Measurements from ENCODE around the gene CDK6. TPM values are rescaled to one million over a fixed set of nuclear protein-coding genes. Genes with fewer than 3 reads are reported as not detected.

Gene CDK6
- total and polyA plus RNA-seq, 9 of the 15 experiments (the other 6 are each of a cell fraction or from before 2014, with no cell fraction given) = 7.6 to 109 (median 44.4) TPM

GRCh38 chr7:92765725-92766124 lies 70.6 kb downstream of the CDK6 start (continued):
- TF ChIP-seq HSF4 (CRISPR knock-in tag; IDR thresholded peaks at IDR 0.05; ENCODE audit: borderline replicate concordance) = no peak
- TF ChIP-seq BRF2 (IDR thresholded peaks at IDR 0.05; ENCODE audit: borderline replicate concordance, insufficient read depth, insufficient read length) = no peak
- TF ChIP-seq RBM34 (IDR thresholded peaks at IDR 0.05; ENCODE audit: borderline replicate concordance, insufficient read depth, low read length) = no peak
- no peak for TF ChIP-seq RUNX1 (IDR thresholded peaks at IDR 0.05; ENCODE audit: low read depth)
- TF ChIP-seq ZNF311 (CRISPR knock-in tag; IDR thresholded peaks at IDR 0.05) = no peak

- ATAC-seq (peak; percentile 91), FAIRE-seq (no peak), DNase-seq (ENCODE audit: extremely low read depth in 1 of 4, low spot score in 3 of 4) (peak; percentile 28 to 68 (median 40))
- no peak overlapping the region for H3K27ac ChIP-seq (ENCODE audit: extremely low read depth, low read depth, low read length)
- no peaks in the 10 kb centered on the region for H3K9me3 ChIP-seq (replicated peaks; ENCODE audit: control insufficient read depth, insufficient read depth, low read depth, low read length)
- CTCF ChIA-PET (ENCODE audit: low intra/inter-chr PET ratio) = no interaction called here
- POLR2A ChIA-PET = interaction anchor here (1.2 kb wide), 1 partner anchor 8 kb away, joined by 4 read pairs; no protein-coding TSS in a partner anchor
- no peaks in the 10 kb centered on the region for H3K9me1 ChIP-seq (ENCODE audit: control insufficient read depth, insufficient read depth, low read length)
- peaks cover 4 to 12% of the 10 kb centered on the region in 2 experiments; a peak in 3 of 5 replicates for H3K4me1 ChIP-seq (replicated peaks in 1 of 2; ENCODE audit: control insufficient read depth in 2 of 2, insufficient read depth in 2 of 2, low read length in 2 of 2)
- H3K4me2 ChIP-seq (ENCODE audit: insufficient read depth, low read length) = no peak overlapping the region
- in situ Hi-C loops (cut with MboI) (no loop called here), intact Hi-C loops (cut with micrococcal nuclease) (no loop called here)
- H3K36me3 ChIP-seq (ENCODE audit: control insufficient read depth, insufficient read depth, low read length) = peaks cover 19% of the 10 kb centered on the region; the same call in 2 of the 3 replicates
- no TSS peak for BruUV-seq (replicated peaks)
- H3K4me3 ChIP-seq = no peak overlapping the region
- no peak overlapping the region for H2AFZ ChIP-seq (ENCODE audit: low read depth, low read length)
- WGBS (ENCODE audit: insufficient coverage, low coverage, missing lambda C conversion rate) = 84% methylated on average over 3 of the region's 4 CpGs
- H3K79me2 ChIP-seq (ENCODE audit: control insufficient read depth, insufficient read depth, low read length) = peaks cover 42% of the 10 kb centered on the region
- H3K9ac ChIP-seq (ENCODE audit: insufficient read depth in 1 of 2, low read depth in 2 of 2, low read length in 2 of 2) = no peak overlapping the region
- no peaks in the 10 kb centered on the region for H3K27me3 ChIP-seq (ENCODE audit: control insufficient read depth in 2 of 2, insufficient read depth in 2 of 2, low read length in 2 of 2)
- 0 out of 2 replicates have a peak, but pooled peaks cover 4% of the 10 kb centered on the region for H4K20me1 ChIP-seq (replicated peaks; ENCODE audit: control insufficient read depth, insufficient read depth, low read length)
- TF ChIP-seq ARID3A (IDR thresholded peaks at IDR 0.05; ENCODE audit: borderline replicate concordance, low read depth, low read length) = 0 out of 2 replicates have a peak, but pooled peaks have one; percentile 15
- TF ChIP-seq ZNF146 (CRISPR knock-in tag; IDR thresholded peaks at IDR 0.05; ENCODE audit: unreplicated experiment) = no peak
- no peak for TF ChIP-seq HOMEZ (CRISPR knock-in tag; IDR thresholded peaks at IDR 0.05)
- TF ChIP-seq GMEB1 (CRISPR knock-in tag; IDR thresholded peaks at IDR 0.05) = no peak
- no peak for TF ChIP-seq ZNF134 (CRISPR knock-in tag; conservative IDR thresholded peaks at IDR 0.05)
- no peak for TF ChIP-seq SAP30 (IDR thresholded peaks at IDR 0.05; ENCODE audit: borderline replicate concordance, insufficient read depth, low read depth, low read length, poor library complexity, severe bottlenecking)
- no peak for TF ChIP-seq FOXA1 (IDR thresholded peaks at IDR 0.05; ENCODE audit: borderline replicate concordance)
Measured at GRCh38 chr7:92763636-92764423, 72.5 kb downstream of the CDK6 start.

Data from K562 (cell line).